ENCODE results near the gene MKI67. TPM values are rescaled to one million over a fixed set of nuclear protein-coding genes. Genes with fewer than 3 reads are reported as not detected.
A peak's percentile ranks its signal among the peaks of the same experiment; 100 is the strongest.

Gene MKI67
- polyA plus RNA-seq, 1 donor from 2014 or later: 0.16 TPM

DNA sequence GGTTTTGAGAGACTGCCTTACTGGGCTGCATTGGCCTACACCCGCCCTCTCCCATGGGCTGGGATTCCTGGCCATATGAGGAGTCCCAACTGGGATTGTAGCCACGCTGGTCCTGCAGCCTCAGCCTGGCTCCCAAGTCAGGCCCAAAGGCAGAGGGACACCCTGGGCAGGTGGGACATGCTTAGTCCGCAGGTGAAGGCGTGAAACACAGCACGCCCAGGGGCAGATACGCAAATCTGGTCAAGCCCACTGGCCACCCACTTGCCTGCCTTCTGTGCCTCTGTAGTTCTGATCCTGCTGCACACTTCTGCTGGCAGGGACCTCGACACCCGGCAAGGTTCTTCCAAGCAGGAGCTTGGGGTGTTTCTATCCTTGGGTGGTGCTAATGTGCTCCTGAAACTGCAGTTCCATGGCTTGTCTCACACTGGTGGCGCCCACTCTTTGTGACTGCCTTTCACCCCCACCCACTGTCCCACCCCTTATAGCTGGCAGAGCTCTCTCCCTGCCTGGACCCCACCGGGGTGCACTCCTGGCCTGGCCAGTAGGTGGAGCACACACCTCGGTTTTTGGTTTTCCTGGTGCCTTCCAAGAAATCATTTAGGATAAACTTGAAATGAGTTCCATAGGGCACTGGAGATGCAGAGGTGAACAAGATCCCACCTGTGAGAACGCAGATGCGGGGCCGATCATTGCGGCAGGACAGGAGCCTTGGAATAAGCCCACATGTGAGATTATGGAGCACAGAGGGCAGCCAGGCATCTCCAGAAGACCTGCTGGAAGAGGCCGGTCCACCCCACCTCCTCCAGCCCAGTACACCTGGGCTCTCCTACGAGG, 47.9 kb downstream of the MKI67 start:
- Histone ChIP-seq H3K9ac (ENCODE audit: low read length) (no peak overlapping the region), H2AFZ (ENCODE audit: low read depth, low read length) (no peak overlapping the region), H3F3A (ENCODE audit: insufficient read depth, low read length, poor library complexity, severe bottlenecking) (no peaks in the 10 kb centered on the region), H3K4me2 (ENCODE audit: low read length) (no peak overlapping the region), H4K20me1 (ENCODE audit: insufficient read depth) (no peaks in the 10 kb centered on the region), H3K79me2 (replicated peaks; ENCODE audit: insufficient read depth, low read length) (no peaks in the 10 kb centered on the region), H3K27me3 (ENCODE audit: insufficient read depth, low read depth, low read length) (no peaks in the 10 kb centered on the region), H3K27ac (ENCODE audit: low read length) (no peak overlapping the region), H3K36me3 (ENCODE audit: insufficient read depth, low read length) (no peaks in the 10 kb centered on the region), H3K4me3 (ENCODE audit: low read length) (no peak overlapping the region), H3K9me3 (ENCODE audit: low read length) (no peaks in the 10 kb centered on the region), H3K9me2 (ENCODE audit: insufficient read depth, low read length) (no peaks in the 10 kb centered on the region)
- TF ChIP-seq EZH2 (IDR thresholded peaks at IDR 0.05; ENCODE audit: borderline replicate concordance, insufficient read depth, low read length, poor library complexity, severe bottlenecking) (no peak), SMC3 (conservative IDR thresholded peaks at IDR 0.05; ENCODE audit: poor library complexity) (peak; percentile 41), TAF1 (IDR thresholded peaks at IDR 0.05; ENCODE audit: low read depth) (no peak), EP300 (conservative IDR thresholded peaks at IDR 0.05; ENCODE audit: poor library complexity, severe bottlenecking) (no peak), MXI1 (conservative IDR thresholded peaks at IDR 0.05; ENCODE audit: poor library complexity, severe bottlenecking) (no peak), POLR2AphosphoS5 (IDR thresholded peaks at IDR 0.05) (no peak), RAD21 (conservative IDR thresholded peaks at IDR 0.05) (peak; percentile 50)
- TF ChIP-seq, protein P1, sequence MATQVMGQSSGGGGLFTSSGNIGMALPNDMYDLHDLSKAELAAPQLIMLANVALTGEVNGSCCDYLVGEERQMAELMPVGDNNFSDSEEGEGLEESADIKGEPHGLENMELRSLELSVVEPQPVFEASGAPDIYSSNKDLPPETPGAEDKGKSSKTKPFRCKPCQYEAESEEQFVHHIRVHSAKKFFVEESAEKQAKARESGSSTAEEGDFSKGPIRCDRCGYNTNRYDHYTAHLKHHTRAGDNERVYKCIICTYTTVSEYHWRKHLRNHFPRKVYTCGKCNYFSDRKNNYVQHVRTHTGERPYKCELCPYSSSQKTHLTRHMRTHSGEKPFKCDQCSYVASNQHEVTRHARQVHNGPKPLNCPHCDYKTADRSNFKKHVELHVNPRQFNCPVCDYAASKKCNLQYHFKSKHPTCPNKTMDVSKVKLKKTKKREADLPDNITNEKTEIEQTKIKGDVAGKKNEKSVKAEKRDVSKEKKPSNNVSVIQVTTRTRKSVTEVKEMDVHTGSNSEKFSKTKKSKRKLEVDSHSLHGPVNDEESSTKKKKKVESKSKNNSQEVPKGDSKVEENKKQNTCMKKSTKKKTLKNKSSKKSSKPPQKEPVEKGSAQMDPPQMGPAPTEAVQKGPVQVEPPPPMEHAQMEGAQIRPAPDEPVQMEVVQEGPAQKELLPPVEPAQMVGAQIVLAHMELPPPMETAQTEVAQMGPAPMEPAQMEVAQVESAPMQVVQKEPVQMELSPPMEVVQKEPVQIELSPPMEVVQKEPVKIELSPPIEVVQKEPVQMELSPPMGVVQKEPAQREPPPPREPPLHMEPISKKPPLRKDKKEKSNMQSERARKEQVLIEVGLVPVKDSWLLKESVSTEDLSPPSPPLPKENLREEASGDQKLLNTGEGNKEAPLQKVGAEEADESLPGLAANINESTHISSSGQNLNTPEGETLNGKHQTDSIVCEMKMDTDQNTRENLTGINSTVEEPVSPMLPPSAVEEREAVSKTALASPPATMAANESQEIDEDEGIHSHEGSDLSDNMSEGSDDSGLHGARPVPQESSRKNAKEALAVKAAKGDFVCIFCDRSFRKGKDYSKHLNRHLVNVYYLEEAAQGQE (IDR thresholded peaks at IDR 0.05; ENCODE audit: borderline replicate concordance): no peak
- TF ChIP-seq, protein P2, sequence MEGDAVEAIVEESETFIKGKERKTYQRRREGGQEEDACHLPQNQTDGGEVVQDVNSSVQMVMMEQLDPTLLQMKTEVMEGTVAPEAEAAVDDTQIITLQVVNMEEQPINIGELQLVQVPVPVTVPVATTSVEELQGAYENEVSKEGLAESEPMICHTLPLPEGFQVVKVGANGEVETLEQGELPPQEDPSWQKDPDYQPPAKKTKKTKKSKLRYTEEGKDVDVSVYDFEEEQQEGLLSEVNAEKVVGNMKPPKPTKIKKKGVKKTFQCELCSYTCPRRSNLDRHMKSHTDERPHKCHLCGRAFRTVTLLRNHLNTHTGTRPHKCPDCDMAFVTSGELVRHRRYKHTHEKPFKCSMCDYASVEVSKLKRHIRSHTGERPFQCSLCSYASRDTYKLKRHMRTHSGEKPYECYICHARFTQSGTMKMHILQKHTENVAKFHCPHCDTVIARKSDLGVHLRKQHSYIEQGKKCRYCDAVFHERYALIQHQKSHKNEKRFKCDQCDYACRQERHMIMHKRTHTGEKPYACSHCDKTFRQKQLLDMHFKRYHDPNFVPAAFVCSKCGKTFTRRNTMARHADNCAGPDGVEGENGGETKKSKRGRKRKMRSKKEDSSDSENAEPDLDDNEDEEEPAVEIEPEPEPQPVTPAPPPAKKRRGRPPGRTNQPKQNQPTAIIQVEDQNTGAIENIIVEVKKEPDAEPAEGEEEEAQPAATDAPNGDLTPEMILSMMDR (IDR thresholded peaks at IDR 0.05; ENCODE audit: poor library complexity, severe bottlenecking): peak; percentile 52

GRCh38 chr10:128077155-128077875, 48.9 kb downstream of the MKI67 start:
- Histone ChIP-seq H4K20me1 (ENCODE audit: insufficient read depth) (no peaks in the 10 kb centered on the region), H3K9me2 (ENCODE audit: insufficient read depth, low read length) (no peaks in the 10 kb centered on the region), H3F3A (ENCODE audit: insufficient read depth, low read length, poor library complexity, severe bottlenecking) (no peaks in the 10 kb centered on the region), H3K4me2 (ENCODE audit: low read length) (no peak overlapping the region), H3K79me2 (replicated peaks; ENCODE audit: insufficient read depth, low read length) (no peaks in the 10 kb centered on the region), H3K9me3 (ENCODE audit: low read length) (no peaks in the 10 kb centered on the region), H3K36me3 (ENCODE audit: insufficient read depth, low read length) (no peaks in the 10 kb centered on the region), H2AFZ (ENCODE audit: low read depth, low read length) (no peak overlapping the region), H3K27ac (ENCODE audit: low read length) (no peak overlapping the region), H3K4me3 (ENCODE audit: low read length) (no peak overlapping the region), H3K9ac (ENCODE audit: low read length) (no peak overlapping the region), H3K27me3 (ENCODE audit: insufficient read depth, low read depth, low read length) (no peaks in the 10 kb centered on the region)
- no peak for TF ChIP-seq RAD21 (conservative IDR thresholded peaks at IDR 0.05)
- no peak for TF ChIP-seq POLR2AphosphoS5 (IDR thresholded peaks at IDR 0.05)
